ENCODE data around the gene CD44. TPM values are rescaled to one million over a fixed set of nuclear protein-coding genes. Genes with fewer than 3 reads are reported as not detected.

The CD44 gene
- total RNA-seq, 1 donor from 2014 or later, result 249 TPM

GRCh38 chr11:35157814-35158700, 19.1 kb downstream of the CD44 start:
- Mint-ChIP-seq H3K4me1 (ENCODE audit: low read depth) (peaks cover 83% of the 10 kb centered on the region), H3K27ac (no peak overlapping the region), H3K36me3 (ENCODE audit: low read depth) (peaks cover 92% of the 10 kb centered on the region), H3K4me3 (ENCODE audit: low read depth) (no peak overlapping the region), H3K27me3 (ENCODE audit: low read depth) (no peaks in the 10 kb centered on the region), H3K9me3 (no peaks in the 10 kb centered on the region)
- DNase-seq (ENCODE audit: low spot score), result no peak
- intact Hi-C loops (cut with micrococcal nuclease), result no loop called here

GRCh38 chr11:35158701-35159510, 19.9 kb downstream of the CD44 start:
- H3K27ac Mint-ChIP-seq, result no peak overlapping the region
- no peaks in the 10 kb centered on the region for H3K9me3 Mint-ChIP-seq
- H3K27me3 Mint-ChIP-seq (ENCODE audit: low read depth), result no peaks in the 10 kb centered on the region
- DNase-seq (ENCODE audit: low spot score), result no peak
- H3K4me3 Mint-ChIP-seq (ENCODE audit: low read depth), result no peak overlapping the region
- intact Hi-C loops (cut with micrococcal nuclease), result no loop called here
- peaks cover 92% of the 10 kb centered on the region for H3K36me3 Mint-ChIP-seq (ENCODE audit: low read depth)
- peaks cover 83% of the 10 kb centered on the region for H3K4me1 Mint-ChIP-seq (ENCODE audit: low read depth)

DNA sequence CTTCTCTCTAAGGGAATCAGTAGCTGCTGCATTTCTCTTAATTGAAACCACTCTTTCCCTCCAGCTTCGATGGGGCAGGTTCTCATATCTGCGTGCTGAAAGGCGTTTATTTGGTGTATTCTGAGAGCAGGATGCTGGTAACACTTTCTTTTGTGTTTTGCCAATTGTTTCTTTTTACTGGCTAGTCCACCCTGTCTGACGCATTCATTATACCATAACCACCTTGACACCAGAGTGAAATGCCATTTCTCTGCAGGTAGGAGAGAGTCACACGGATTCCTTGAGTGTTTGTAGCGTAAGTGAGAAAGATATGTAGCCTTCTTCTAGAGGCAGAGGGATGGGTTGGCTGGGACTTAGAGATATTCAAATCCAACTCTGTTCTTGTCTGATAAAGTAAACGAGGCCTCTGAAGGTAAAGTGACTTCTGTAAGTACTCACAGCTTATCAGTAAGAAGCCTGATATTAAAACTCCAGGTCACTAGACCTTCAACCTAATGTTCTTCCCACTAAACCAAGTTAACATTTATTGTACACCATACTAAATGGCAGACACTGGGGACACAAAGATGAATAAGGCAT, 21.4 kb downstream of the CD44 start:
- intact Hi-C loops (cut with micrococcal nuclease), result loop anchor here (5.0 kb wide), 1 partner anchor 163 kb away; no protein-coding TSS in a partner anchor
- peaks cover 84% of the 10 kb centered on the region for H3K4me1 Mint-ChIP-seq (ENCODE audit: low read depth)
- peaks cover 83% of the 10 kb centered on the region for H3K36me3 Mint-ChIP-seq (ENCODE audit: low read depth)
- no peaks in the 10 kb centered on the region for H3K9me3 Mint-ChIP-seq
- H3K27ac Mint-ChIP-seq, result no peak overlapping the region
- no peak for DNase-seq (ENCODE audit: low spot score)
- no peaks in the 10 kb centered on the region for H3K27me3 Mint-ChIP-seq (ENCODE audit: low read depth)
- no peak overlapping the region for H3K4me3 Mint-ChIP-seq (ENCODE audit: low read depth)

- intact Hi-C loops (cut with micrococcal nuclease), result loop anchor here (5.0 kb wide), 1 partner anchor 164 kb away; no protein-coding TSS in a partner anchor
- Mint-ChIP-seq H3K27me3 (ENCODE audit: low read depth) (no peaks in the 10 kb centered on the region), H3K36me3 (ENCODE audit: low read depth) (peaks cover 77% of the 10 kb centered on the region), H3K4me3 (ENCODE audit: low read depth) (no peak overlapping the region), H3K4me1 (ENCODE audit: low read depth) (peaks cover 87% of the 10 kb centered on the region), H3K27ac (no peak overlapping the region), H3K9me3 (no peaks in the 10 kb centered on the region)
- DNase-seq (ENCODE audit: low spot score), result no peak
Observed at GRCh38 chr11:35160902-35161597, 22.1 kb downstream of the CD44 start.

DNA sequence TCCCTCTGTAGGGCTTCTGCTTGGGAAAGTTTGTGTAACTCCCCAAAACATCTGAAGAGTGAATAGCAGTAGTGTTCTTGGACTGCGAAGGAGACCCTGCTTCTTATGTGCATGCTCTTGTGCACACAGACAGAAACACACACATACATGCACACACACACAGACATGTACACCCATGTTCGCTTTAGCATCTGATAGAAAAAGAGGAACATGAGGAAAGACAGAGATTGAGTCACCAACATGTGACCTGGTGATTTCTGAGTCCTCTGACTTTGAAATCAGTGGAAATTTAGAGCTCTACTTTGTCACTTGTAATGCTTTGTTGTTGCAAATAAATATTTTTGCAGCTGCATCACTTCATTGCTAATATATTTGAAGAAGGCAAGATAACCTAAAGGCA, 23.8 kb downstream of the CD44 start:
- Mint-ChIP-seq H3K27ac (no peak overlapping the region), H3K36me3 (ENCODE audit: low read depth) (peaks cover 72% of the 10 kb centered on the region), H3K27me3 (ENCODE audit: low read depth) (no peaks in the 10 kb centered on the region), H3K4me3 (ENCODE audit: low read depth) (no peak overlapping the region), H3K4me1 (ENCODE audit: low read depth) (peaks cover 97% of the 10 kb centered on the region), H3K9me3 (no peaks in the 10 kb centered on the region)
- DNase-seq (ENCODE audit: low spot score), result no peak
- intact Hi-C loops (cut with micrococcal nuclease), result loop anchor here (5.0 kb wide), 1 partner anchor 165 kb away; no protein-coding TSS in a partner anchor

GRCh38 chr11:35163209-35163608, 24.2 kb downstream of the CD44 start:
- no peaks in the 10 kb centered on the region for H3K27me3 Mint-ChIP-seq (ENCODE audit: low read depth)
- H3K4me3 Mint-ChIP-seq (ENCODE audit: low read depth), result no peak overlapping the region
- peaks cover 72% of the 10 kb centered on the region for H3K36me3 Mint-ChIP-seq (ENCODE audit: low read depth)
- intact Hi-C loops (cut with micrococcal nuclease), result loop anchor here (5.0 kb wide), 1 partner anchor 166 kb away; no protein-coding TSS in a partner anchor
- H3K27ac Mint-ChIP-seq, result no peak overlapping the region
- H3K9me3 Mint-ChIP-seq, result no peaks in the 10 kb centered on the region
- peaks cover 98% of the 10 kb centered on the region for H3K4me1 Mint-ChIP-seq (ENCODE audit: low read depth)
- DNase-seq (ENCODE audit: low spot score), result no peak

- peaks cover 72% of the 10 kb centered on the region for H3K36me3 Mint-ChIP-seq (ENCODE audit: low read depth)
- H3K27ac Mint-ChIP-seq, result peak overlapping the region; percentile 50
- intact Hi-C loops (cut with micrococcal nuclease), result loop anchor here (5.0 kb wide), 1 partner anchor 167 kb away; no protein-coding TSS in a partner anchor
- DNase-seq (ENCODE audit: low spot score), result peak; percentile 28
- H3K27me3 Mint-ChIP-seq (ENCODE audit: low read depth), result no peaks in the 10 kb centered on the region
- H3K4me1 Mint-ChIP-seq (ENCODE audit: low read depth), result peaks cover 98% of the 10 kb centered on the region
- peak overlapping the region; percentile 22 for H3K4me3 Mint-ChIP-seq (ENCODE audit: low read depth)
- H3K9me3 Mint-ChIP-seq, result no peaks in the 10 kb centered on the region
Observed at GRCh38 chr11:35163702-35164496, 24.9 kb downstream of the CD44 start.

DNA sequence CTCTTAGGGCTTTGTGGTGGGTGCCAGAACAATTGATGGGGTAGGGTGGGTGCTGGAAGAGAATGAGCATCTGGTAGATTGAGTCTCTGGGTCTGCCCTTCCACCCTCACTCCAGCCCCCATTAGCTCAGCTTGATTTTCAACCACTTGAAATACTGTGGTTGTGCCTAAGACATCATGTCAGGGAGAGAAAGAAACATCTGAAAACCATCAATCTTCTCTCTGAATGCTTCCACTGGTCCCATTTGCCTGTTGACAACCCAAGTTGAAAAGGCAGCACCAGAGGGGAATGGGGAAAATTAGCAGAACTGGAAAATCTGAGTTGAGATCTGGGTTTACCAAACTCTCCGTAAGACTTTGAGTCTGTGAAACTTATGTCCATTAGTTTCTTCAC, 26.1 kb downstream of the CD44 start:
- H3K27ac Mint-ChIP-seq, result peak overlapping the region; percentile 98
- DNase-seq (ENCODE audit: low spot score), result no peak
- peak overlapping the region; percentile 5 for H3K4me3 Mint-ChIP-seq (ENCODE audit: low read depth)
- peaks cover 72% of the 10 kb centered on the region for H3K36me3 Mint-ChIP-seq (ENCODE audit: low read depth)
- no peaks in the 10 kb centered on the region for H3K9me3 Mint-ChIP-seq
- H3K4me1 Mint-ChIP-seq (ENCODE audit: low read depth), result peaks cover 98% of the 10 kb centered on the region
- H3K27me3 Mint-ChIP-seq (ENCODE audit: low read depth), result no peaks in the 10 kb centered on the region
- intact Hi-C loops (cut with micrococcal nuclease), result loop anchor here (1.0 to 5.0 kb wide), 9 partner anchors 19 to 248 kb away; partner anchors contain the start of genes APIP and PDHX

DNA sequence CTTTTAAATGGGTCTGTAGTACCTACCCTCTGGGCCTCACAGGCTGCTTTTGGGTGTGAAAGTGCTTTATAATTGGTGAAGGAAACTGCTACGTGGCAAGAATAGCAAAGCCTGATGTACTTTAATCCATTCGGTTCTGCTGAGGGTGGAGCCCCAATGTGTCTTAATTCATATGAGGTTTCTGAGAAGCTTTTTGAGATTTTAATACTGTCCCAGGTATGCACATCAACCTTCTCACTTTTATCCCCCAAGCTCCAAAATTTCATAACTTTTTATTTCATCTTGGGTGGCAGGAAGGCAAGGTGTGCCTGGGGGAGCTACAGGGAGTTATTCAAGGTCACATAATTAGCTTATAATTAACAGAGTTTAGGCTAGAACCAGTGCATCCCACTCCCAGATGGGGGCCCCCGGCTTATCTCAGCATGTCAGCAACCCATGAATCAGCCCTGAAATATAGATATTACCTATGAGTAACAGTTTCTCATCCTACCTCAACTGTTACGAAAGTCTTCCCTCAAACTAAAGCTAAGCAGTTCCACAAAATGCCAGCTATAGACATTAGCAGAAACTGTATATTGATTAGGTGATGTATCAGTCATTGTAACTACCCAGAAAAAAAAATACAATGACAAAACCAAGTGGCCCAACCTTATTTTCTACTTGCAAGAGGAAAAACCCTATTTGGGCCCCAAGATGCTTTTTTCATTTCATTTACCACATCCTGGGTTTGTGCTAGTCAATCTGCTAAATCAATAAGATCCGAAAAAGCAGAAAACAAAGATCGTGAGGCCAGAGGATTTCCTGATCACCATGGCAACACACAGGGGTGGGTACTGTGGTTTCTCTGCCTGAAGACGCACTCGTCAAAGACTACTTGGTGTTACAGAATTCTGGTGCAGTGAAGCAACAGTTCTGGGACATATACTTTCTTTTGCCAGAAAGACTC, 26.7 kb downstream of the CD44 start:
- peaks cover 98% of the 10 kb centered on the region for H3K4me1 Mint-ChIP-seq (ENCODE audit: low read depth)
- no peaks in the 10 kb centered on the region for H3K9me3 Mint-ChIP-seq
- H3K36me3 Mint-ChIP-seq (ENCODE audit: low read depth), result peaks cover 71% of the 10 kb centered on the region
- peak overlapping the region; percentile 98 for H3K27ac Mint-ChIP-seq
- intact Hi-C loops (cut with micrococcal nuclease), result loop anchor here (1.0 to 5.0 kb wide), 14 partner anchors 12 to 248 kb away; partner anchors contain the start of genes APIP and PDHX
- H3K27me3 Mint-ChIP-seq (ENCODE audit: low read depth), result no peaks in the 10 kb centered on the region
- DNase-seq (ENCODE audit: low spot score), result peak; percentile 91
- peak overlapping the region; percentile 67 for H3K4me3 Mint-ChIP-seq (ENCODE audit: low read depth)

DNA sequence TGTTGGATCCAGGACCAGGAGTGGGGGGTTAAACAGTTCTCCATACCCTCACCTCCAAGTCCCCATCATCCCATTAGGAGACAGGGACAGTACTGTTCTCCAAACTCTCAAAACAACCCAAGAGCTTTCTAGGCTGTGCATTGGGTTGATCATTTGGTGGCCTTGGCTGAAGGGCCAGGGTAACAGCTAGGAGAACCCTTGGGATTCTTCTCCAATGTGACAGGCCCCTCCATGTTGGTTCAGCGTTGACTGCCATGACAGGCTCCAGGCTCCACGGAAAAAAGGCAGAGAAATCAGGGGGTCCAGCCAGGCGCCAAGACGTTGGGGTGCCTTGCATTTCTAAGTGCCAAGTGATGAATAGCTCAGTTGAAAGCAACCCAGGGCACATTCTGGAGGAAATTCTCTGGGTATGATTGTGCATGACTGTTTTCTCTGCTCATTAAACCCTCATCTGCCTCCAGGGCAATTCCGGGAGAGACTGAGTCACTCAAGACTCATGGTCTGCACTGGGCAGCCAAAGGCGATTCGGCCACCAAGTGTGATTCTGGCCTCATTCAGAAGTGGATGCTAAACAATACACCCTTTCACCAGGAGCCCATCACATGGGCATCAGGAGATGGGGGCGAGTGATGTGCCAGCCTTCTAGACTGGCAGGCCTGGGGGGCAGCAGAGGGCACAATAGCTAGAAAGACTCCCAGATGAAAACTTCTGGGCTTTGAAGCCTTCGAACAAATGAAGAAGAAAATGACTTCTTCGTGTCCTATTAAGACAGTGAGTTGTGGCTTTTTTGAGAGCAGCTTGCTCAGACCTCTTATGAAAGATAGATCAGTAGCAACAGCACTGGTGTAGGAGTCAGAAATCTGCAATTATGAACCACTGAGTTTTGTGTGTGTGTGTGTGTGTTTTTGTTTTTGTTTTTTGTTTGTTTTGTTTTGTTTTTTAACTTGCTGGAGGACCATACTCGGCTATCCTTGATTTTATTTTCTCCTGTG, 27.7 kb downstream of the CD44 start:
- Mint-ChIP-seq H3K4me3 (ENCODE audit: low read depth) (peak overlapping the region; percentile 67), H3K9me3 (no peaks in the 10 kb centered on the region), H3K27ac (peak overlapping the region; percentile 98), H3K27me3 (ENCODE audit: low read depth) (no peaks in the 10 kb centered on the region), H3K4me1 (ENCODE audit: low read depth) (peaks cover 98% of the 10 kb centered on the region), H3K36me3 (ENCODE audit: low read depth) (peaks cover 71% of the 10 kb centered on the region)
- peak; percentile 35 for DNase-seq (ENCODE audit: low spot score)
- intact Hi-C loops (cut with micrococcal nuclease), result loop anchor here (1.0 to 5.0 kb wide), 8 partner anchors 11 to 249 kb away; partner anchors contain the start of genes APIP and PDHX

All from activated T-helper 2 cell treated with anti-CD3 and anti-CD28 coated beads, Interferon-gamma antibody, Interleukin-2, Interleukin-4, amounts not matched to agents 10 μg/mL and 5 μg/mL and 100 μg/mL, durations not matched to agents 14 hours and 24 hours and 36 hours (primary cell).